ENCODE results near the gene CMKLR1.

The CMKLR1 gene

GRCh38 chr12:108316176-108317086 lies 22.7 kb downstream of the CMKLR1 start:
- DNase-seq (ENCODE audit: low read depth in 2 of 2), result no peak

- DNase-seq (ENCODE audit: low read depth in 2 of 2), result no peak
These were observed 23.5 kb downstream of the CMKLR1 start for GRCh38 chr12:108315486-108316105.

DNA sequence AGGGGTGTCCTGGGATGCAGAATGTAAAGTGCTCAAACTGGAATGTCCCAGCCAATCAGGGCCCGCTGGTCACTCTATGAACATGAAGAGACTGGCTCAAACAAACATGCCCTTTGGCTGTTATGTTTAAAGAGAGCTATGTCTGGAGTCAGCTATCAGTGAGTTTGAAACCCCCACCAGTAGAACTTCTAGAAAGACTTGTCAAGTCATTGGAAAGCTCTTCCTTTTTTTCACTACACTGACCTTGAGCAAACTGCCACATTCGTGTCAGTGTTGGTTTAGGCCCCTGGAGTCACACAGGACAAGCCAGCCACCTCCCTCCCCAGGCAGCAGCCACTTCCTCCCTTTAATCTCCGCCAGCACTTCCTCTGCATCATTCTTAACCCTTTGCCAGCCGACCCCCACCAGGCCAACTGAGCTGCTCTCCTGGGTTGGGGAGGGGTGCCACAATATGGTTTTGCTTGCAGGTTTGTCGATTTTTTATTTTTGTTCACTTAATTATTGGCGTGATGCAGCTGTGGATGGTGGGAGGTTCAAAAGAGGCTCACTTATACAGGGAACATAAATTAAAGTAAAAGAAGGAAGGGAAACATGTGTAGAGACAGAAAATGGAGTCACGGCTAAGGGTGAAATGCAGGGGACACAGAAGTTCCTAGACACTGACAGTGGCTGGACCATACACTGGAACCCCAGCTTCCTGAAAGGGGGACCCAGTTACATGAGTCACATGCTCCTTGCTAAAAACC lies 25.3 kb downstream of the CMKLR1 start:
- no peak for DNase-seq (ENCODE audit: low read depth in 2 of 2)

DNA sequence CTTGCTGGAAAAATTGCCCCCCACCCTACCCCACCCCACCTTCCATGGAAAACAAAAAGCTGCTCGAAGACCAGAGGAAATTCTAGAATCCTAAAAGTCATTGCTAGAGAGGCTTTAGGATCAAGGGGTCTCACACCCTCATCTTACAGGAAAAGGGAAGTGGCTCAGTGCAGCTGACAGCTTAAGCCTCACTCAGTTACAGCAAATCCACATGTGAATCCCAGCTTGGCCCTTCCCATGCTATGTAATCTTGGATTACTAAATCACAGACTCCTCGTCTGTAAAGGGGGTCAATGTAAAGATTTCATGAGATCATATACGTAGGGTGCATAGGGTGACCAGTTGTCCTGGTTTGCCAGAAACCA lies 25.9 kb downstream of the CMKLR1 start:
- no peak for DNase-seq (ENCODE audit: low read depth in 2 of 2)

DNA sequence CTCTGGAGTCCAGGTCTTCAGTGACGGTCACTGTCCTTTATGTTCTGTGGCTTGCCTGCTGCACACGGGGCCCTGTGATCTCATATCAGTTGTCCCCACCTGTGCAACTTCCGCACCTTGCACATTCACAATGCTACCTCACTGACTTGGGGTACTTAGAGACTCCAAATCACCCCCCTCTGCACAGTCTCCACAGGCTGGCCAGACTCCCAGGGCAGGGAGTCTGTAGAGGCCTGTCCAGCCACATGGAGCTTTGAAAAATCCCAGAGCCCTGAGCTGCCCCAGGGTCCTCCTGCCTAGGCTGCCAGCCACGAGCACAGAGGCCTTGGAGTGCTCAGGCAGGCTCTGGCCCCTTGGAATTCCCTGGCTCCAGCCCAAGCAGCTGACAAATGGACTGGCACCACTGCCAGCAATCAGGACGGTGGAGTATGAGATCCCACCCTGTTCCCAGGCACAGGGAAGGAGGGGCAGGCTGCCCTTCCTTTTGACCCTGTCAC lies 26.4 kb downstream of the CMKLR1 start:
- DNase-seq (ENCODE audit: low read depth in 2 of 2), result no peak

DNA sequence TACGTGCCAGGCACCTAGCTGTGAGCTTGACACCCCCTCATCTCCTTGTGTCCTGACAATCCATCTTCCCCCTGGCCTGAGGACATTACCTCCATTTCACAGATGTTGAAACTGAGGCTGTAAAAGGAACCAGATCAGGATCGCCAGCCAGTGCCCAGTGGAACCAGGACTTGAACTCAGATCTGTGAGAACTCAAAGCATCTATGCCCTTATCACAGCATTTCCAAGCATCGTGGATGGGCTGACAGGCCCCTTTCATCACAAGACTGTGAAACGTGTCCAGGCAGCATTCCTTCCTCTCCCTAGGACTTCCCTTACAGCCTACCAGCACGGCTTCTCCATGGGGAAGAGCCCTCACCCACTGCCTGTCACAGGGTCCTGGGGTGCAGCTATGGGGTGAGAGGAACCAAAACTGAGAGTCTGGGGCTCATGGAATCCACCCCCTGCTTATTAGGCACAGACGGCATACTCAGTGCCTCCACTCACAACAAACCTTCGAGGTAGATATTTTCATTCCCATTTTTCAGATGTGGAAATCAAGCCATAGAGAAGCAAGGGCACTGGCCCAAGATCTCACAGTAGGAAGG lies 26.9 kb downstream of the CMKLR1 start:
- DNase-seq (ENCODE audit: low read depth in 2 of 2), result no peak

- no peak for DNase-seq (ENCODE audit: low read depth in 2 of 2)
These were observed 27.5 kb downstream of the CMKLR1 start for GRCh38 chr12:108311605-108312004.

GRCh38 chr12:108310489-108310888 lies 28.6 kb downstream of the CMKLR1 start:
- DNase-seq (ENCODE audit: low read depth in 2 of 2), result no peak

GRCh38 chr12:108309674-108310312 lies 29.3 kb downstream of the CMKLR1 start:
- DNase-seq (ENCODE audit: low read depth in 2 of 2), result no peak

DNA sequence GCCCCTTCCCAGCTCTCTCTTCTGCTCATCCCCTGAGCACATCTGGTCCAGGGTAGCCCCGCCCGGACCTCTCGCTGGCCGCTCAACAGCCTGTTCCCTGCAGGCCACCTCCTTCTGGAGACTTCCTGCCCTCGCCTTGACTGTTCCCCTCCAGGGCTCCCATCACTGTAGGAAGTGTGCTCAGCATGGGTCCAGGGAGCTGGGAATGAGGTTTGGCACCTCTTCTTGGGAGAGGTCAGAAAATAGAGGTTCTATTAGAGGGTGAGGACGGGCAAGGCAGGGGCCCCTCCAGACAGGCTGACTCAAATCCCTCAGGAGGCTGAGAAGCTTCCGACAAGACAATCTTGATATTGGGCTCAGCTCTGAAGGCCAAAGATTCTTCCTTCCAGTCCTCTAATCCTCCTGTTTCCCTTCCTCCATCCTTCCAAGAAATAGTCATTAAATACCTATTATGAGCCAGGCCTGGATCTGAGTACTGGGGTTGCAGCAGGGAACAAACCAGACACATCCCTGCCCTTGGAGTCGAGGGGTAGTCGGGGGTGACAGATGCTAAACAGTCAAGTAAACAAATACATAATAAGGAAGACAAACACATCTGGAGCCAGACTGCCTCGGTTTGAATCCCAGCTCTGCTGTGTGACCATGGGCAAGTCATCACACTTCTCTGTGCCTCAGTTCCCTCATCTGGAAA lies 30.6 kb downstream of the CMKLR1 start:
- no peak for DNase-seq (ENCODE audit: low read depth in 2 of 2)

GRCh38 chr12:108307006-108307405 lies 32.1 kb downstream of the CMKLR1 start:
- DNase-seq (ENCODE audit: low read depth in 2 of 2), result no peak

GRCh38 chr12:108306506-108306905 lies 32.6 kb downstream of the CMKLR1 start:
- DNase-seq (ENCODE audit: low read depth in 2 of 2), result no peak

GRCh38 chr12:108305991-108306501 lies 33.1 kb downstream of the CMKLR1 start:
- no peak for DNase-seq (ENCODE audit: low read depth in 2 of 2)

DNA sequence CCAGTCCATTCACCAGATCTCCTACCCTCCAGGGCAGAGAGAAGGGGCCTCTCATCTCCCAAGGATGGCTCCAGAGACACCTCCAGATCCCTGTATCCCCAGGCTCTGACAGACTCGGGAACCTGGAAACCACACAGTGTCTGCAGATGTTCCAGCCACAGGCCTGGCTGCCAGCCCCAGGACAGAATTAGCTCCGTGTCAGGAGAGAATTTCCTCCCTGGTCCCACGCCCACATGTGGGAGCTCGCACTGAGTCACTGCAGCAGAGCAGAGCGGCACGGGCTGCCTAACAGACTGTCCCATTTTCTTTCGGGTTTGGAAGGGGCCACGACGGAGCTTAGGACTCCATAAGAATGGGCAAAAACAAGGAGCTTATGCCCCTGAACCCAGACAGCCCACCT lies 33.6 kb downstream of the CMKLR1 start:
- DNase-seq (ENCODE audit: low read depth in 2 of 2), result no peak

DNA sequence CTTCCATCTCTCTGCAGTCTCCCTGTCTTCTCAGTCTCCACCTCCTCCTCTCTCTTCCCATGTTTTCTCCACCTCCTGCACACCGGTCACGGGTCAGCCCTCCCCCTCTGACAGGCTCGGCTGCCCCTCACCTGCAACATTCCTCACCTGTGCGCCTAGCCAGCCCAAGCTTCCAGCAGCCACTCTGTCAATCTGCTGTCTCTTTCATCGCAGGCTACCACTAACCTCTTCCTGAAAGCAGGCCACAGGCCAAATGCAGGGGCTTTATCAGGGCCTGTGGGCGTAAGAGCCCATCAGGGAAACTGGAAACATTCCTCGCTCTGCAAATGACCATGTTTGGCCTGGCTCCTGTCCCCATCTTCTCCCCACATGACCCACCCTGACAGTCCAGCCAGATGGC lies 34.5 kb downstream of the CMKLR1 start:
- no peak for DNase-seq (ENCODE audit: low read depth in 2 of 2)

DNA sequence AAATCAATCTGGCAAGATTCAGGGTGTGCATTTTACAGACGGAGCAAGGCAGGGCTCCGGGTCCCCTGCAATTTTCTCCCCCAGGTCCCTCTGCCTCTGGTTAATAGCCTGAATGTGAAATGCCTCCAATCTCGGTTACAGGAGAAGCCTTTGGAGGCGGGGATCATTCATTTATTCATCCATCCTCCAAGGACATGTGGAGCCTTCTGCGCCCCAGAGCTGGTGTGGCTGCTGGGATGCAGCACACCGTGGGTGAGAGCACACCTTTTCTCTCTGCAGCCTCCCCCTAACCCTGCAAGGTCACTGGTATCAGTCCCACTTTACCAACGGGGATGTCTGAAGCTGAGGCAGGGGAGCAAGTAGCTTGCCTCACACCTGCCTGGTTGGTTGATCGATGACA lies 35.4 kb downstream of the CMKLR1 start:
- no peak for DNase-seq (ENCODE audit: low read depth in 2 of 2)

GRCh38 chr12:108302403-108303311 lies 36.5 kb downstream of the CMKLR1 start:
- no peak for DNase-seq (ENCODE audit: low read depth in 2 of 2)

DNA sequence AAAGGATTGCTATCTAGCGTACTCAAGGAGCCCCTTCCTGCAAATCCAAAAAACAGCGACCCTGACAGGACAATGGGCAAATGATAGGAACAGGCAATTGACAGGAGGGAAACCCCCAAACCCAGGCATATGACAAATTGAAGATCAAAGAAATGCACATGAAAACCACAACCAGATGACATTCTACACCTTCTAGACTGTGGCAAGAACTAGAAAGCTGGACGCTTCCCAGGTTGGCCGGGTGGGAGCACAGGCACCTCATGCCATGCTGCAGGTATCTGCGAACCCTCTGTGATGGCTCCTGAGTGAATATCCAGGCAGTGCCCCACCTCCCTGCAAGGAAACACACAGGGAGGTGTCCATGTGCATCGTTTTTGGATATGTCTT lies 37.1 kb downstream of the CMKLR1 start:
- DNase-seq (ENCODE audit: low read depth in 2 of 2), result no peak

GRCh38 chr12:108301346-108301745 lies 37.8 kb downstream of the CMKLR1 start:
- no peak for DNase-seq (ENCODE audit: low read depth in 2 of 2)

Data from stimulated activated CD4-positive, alpha-beta T cell treated with anti-CD3 and anti-CD28 coated beads, Interleukin-1b, Interleukin-23, amount 100 ng/mL, for 4 hours (primary cell).